NCI-H1436 treated with DMSO at 0.1 percent for 48 hours (cell line): ENCODE measurements around the gene MNT.

Experiments
- DNase-seq: peaks from one replicate; lab custom pipeline; 2025; lab: John Stamatoyannopoulos, UW

MNT gene

DNA sequence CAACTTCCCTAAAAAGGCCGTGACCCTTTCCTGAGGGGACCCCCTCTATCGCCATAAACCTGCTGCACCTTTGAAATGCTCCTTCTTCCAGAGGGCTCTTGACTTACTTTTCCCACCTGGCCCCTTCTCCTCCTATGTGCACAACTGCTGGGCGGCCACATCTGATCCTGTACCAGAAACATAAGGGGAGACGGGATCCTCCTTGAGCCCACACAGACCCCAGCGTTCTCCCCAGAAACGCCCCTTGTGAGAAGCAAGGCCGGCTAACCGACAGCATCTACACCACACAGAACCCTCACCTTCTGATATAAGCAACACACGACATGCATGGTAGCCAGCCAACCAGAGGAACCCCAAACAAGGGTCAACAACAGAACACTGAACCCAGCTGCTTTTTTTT, 14.2 kb upstream of the MNT start:
- no peak for DNase-seq

GRCh38 chr17:2414446-2415064, 13.7 kb upstream of the MNT start:
- DNase-seq: no peak

DNA sequence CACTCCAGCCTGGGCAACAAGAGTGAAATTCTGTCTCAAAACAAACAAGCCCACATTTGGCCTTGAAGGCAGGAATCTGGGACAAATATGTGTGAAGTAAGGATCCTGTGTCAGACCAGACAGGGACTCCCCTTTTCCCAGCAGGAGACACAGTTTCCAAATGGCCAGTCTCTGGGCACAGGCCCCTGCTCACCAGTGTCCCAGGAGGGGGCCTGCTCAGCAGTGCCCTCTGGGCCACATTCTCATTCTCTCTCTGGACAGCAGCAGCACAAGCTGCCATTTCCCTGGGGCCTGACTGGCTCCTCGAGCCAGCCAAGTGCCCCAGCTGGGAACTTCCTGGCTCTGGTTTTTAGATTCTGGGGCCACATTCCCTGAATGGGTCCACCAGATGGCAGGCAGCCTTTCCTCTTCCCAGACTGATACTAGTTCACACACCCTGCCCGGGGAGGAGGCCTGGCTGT, 11.7 kb upstream of the MNT start:
- DNase-seq: no peak

DNA sequence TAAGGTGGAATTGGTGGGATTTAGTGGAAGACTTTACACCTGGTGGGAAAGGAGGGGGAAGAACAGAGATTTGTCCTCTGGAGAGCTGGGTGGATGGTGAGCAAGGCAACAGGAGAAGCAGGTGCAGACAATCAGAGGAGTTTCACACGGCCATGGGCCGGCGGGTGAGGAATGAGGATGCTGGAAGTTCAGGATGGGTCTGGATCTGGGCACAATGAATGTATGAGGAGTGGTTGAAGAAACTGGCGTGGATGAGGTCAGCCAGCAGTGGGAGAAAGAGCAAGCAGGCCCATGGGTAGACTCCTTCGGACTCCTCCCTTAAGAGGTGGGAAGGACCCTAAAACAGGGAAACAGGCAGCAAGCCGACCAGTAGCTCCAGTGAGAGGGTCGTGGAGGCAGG, 10.1 kb upstream of the MNT start:
- DNase-seq: no peak

GRCh38 chr17:2406903-2407790, 6.3 kb upstream of the MNT start:
- no peak for DNase-seq

DNA sequence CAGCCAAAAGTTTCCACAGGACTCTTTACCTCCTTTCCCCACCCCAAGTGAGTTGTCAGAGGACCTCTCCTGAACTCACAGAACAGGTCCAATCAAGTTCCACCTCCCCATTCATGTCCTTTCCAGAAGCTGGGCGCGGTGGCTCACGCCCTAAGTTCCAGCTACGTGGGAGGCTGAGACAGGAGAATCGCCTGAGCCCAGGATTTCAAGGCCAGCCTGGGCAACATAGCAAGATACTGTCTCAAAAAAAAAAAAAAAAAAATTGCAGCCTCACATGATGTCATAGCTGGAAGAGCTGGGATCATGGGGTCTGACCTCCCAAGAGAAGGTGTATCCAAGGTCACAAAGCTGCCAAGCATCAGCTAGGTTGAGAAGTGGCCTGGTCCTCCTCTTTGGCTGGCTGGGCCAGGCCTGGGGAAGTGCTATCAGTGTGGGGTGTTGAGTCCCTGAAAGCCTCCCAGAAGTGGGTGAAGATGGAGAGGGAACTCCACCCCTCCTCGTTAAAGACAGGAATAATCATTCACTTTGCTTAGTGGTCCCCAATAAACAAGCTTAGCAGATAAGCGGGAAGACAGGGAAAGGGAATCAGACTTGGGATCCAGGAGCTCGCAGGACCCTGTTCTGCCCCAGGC, 5.5 kb upstream of the MNT start:
- DNase-seq: no peak

GRCh38 chr17:2405247-2405926, 4.5 kb upstream of the MNT start:
- DNase-seq: no peak

GRCh38 chr17:2403044-2403443, 2.2 kb upstream of the MNT start:
- no peak for DNase-seq

DNA sequence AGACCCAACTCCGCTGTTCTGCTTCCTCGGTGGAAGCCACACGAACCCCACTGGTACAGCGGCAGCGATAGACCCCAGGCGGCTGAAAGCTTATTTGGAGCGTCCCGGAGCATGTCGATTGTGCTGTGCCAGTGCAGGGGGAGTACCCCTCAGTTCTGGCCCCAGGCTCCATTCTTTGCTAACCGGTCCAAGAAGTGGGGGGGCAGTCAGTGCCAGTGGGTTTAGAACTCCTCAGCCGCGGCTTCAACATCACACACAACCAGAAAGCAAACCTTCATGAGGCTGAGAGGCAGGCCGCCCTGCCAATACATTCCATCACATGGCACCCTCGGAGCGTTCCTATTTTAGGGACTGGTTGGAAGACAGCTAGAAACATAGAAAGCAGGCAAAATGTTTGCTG, 1.7 kb upstream of the MNT start:
- DNase-seq: no peak

DNA sequence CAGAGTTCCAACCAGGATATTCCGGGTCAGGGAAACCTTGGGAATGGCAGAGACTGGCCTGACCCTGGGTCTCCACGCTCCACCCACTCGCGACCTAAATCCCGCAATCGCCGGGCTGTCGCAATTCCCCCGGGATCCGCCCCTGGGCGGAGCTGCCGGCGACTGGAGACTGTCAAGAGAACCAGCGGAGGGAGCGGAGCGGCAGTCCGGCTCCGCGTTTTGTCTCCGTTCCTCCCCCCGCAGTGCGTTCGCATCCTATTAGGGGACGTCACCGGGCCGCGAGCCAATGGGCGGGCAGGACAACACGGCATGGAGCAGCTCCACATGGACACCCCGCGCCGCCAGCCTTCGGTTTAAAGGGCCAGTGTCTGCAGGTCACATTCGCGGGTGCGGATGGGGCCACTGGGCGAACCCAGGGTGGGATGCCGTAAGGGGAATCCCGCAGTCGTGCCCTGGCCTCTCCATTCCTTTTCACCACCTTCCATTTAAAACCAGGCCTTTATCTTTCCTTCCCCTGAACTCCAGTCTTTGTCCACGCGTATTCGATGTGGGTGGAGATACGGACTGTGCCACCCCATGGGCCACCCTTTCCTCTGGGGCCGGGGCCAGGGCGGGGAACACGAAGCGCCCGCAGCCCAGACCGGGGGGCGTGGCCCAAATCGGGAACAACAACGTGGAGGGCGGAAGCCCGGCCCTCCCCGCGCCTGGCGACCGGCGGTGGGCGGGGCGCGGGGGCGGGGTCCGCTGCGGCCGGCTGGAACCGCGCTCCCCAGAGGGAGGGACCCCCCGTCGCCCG, 764 bp upstream of the MNT start:
- DNase-seq: peak; percentile 95

GRCh38 chr17:2400474-2400866, 390 bp downstream of the MNT start:
- DNase-seq: no peak

GRCh38 chr17:2399572-2400473, 1.0 kb downstream of the MNT start:
- DNase-seq: peak; percentile 76

- peak; percentile 56 for DNase-seq
These were observed 1.9 kb downstream of the MNT start for GRCh38 chr17:2398655-2399571.

GRCh38 chr17:2398182-2398581, 2.7 kb downstream of the MNT start:
- no peak for DNase-seq

- DNase-seq: no peak
These were observed 3.4 kb downstream of the MNT start for GRCh38 chr17:2397247-2398171.

DNA sequence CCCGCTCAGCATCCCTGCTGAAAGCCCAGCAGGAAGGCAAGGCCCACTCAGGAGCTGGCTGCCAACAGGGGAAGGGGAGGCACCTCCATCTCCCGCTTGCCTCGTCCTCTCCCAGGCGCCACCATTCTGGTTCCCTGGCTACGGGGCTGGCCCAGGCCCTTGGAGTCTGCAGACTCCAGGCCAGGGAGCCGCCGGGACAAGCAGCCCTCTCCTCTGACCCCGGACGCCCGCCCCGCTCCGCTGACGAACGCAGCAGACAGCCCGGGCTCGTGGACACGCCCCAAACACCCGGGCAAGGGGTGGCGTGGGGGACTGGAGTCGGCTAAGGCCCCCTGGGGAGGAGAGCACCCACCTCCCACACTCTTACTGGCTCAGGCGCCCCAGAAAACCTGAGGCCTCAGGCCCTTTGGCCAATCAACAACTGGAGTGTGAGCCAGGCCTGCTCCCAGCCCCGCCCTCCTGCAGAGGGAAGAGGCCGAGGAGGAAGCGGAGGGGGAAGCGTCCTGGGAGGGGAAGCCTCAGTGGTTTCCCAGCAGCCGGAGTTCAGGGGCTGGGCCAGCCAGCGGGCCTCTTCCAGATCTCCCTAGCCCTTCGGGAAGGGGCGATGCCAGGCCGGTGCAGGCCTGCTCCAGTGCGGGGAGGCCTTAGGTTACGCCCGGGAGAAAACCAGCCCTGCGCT, 4.2 kb downstream of the MNT start:
- peak; percentile 45 for DNase-seq

DNA sequence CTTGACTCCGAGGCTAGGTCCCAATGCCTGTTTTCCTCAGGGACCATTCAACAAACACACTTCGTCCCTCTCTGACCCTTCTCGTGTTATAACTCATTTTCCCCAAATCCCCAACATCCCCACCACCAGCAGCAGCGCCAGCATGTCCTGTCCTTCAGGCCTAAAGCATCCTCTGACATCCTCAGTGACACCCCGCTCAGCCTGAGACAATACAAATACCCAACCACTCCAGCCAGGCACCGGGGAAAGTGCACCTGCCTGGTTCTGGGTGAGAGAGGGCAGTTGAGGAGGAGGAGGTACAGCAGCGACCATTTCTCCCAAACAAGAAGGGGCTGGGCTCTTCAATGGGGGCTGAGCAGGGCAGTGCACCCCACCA, 4.7 kb downstream of the MNT start:
- no peak for DNase-seq
